GM21447 (cell line): ENCODE results near the gene FAM20C.
"Not testable (repeated sequence)": the region's sequence is repeated elsewhere in the genome, so short reads cannot be mapped to it uniquely, and the experiment has no call there.

Source experiments
- ATAC-seq: cut with Tn5 transposase; IDR thresholded peaks from one replicate; pipeline ENCODE4 v1.9.1; 2021; ENCODE audit not compliant: unreplicated experiment

The FAM20C gene

DNA sequence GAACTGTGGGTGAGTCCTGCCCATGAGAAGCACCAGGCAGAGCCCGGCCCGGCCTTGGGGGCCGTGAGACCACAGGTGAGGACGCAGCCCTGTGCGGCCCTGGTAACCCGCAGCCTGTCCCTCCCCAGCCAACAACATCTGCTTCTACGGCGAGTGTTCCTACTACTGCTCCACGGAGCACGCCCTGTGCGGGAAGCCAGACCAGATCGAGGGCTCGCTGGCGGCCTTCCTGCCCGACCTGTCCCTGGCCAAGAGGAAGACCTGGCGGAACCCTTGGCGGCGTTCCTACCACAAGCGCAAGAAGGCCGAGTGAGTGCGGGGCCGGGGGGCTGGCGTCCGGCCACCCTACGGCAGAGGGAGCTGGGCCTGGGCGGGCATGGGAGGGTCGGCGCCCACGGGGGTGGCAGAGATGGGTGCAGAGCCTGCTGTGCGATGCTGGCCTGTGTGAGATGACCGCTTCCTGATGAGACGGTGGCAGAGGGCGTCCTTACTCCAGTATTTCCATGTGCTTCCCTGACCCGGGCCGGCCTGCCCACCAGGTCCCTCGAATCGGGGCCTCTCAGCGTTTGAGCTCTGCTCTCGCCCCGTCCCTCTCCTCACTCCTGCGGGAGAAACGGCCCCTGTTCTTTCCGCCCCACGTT lies 63.5 kb downstream of the FAM20C start:
- no peak for ATAC-seq

DNA sequence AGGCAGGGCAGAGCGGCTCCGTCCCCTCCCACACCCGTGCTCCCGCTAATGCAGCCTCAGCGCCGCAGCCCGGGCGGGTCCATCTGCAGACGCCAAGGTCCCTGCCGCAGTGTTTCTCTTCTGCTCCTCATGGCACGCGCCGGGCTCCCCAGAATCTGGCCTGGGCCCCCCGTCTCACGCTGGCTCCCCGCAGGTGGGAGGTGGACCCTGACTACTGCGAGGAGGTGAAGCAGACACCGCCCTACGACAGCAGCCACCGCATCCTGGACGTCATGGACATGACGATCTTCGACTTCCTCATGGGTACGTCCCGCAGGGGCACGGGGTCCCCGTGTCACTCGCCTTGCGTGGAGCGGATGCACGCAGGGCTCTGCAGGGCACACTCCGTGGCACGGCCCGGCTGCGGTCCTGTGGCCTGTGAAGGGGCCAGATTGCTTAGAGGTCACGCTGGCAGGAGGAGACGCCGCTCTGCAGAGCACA lies 64.1 kb downstream of the FAM20C start:
- no peak for ATAC-seq

GRCh38 chr7:256981-257646 lies 64.7 kb downstream of the FAM20C start:
- ATAC-seq: no peak

DNA sequence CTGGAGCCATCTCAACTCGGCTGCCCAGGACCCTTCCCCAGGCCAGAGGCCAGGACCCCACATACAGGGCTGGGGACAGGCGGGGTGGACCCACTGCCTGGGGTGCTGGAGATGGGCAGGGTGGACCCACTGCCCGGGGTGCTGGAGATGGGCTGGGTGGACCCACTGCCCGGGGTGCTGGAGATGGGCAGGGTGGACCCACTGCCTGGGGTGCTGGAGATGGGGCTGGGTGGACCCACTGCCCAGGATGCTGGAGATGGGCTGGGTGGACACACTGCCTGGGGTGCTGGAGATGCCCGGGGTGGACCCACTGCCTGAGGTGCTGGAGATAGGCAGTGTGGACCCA lies 65.2 kb downstream of the FAM20C start:
- ATAC-seq: no peak

- ATAC-seq: no peak
These were observed 66.3 kb downstream of the FAM20C start for GRCh38 chr7:258476-259190.

- ATAC-seq: no peak
These were observed 66.8 kb downstream of the FAM20C start for GRCh38 chr7:259191-259505.

DNA sequence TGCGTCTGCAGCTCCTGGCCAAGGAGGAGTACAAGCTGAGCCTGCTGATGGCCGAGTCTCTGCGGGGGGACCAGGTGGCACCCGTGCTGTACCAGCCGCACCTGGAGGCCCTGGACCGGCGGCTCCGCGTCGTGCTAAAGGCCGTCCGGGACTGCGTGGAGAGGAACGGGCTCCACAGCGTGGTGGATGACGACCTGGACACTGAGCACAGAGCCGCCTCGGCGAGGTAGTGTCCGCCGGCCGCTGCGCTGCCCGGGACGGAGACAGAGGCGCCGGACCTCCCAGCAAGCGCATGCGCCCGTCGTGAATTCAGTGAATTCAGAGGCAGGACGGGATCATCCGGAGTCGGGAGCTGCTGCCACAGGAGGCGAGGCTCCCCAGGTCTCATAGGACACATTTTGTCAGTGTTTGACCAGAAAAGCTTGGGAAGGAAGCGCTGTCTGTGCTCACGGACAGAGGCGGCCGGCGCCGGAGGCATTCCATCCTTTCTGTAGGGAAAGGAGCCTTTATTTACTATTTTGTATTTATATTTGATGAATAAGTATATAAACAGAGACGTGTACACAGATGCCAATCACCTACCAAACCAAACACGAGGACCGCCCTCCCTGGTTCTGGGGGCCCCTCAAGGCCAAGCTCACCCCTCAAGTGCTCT lies 67.5 kb downstream of the FAM20C start:
- no peak for ATAC-seq

DNA sequence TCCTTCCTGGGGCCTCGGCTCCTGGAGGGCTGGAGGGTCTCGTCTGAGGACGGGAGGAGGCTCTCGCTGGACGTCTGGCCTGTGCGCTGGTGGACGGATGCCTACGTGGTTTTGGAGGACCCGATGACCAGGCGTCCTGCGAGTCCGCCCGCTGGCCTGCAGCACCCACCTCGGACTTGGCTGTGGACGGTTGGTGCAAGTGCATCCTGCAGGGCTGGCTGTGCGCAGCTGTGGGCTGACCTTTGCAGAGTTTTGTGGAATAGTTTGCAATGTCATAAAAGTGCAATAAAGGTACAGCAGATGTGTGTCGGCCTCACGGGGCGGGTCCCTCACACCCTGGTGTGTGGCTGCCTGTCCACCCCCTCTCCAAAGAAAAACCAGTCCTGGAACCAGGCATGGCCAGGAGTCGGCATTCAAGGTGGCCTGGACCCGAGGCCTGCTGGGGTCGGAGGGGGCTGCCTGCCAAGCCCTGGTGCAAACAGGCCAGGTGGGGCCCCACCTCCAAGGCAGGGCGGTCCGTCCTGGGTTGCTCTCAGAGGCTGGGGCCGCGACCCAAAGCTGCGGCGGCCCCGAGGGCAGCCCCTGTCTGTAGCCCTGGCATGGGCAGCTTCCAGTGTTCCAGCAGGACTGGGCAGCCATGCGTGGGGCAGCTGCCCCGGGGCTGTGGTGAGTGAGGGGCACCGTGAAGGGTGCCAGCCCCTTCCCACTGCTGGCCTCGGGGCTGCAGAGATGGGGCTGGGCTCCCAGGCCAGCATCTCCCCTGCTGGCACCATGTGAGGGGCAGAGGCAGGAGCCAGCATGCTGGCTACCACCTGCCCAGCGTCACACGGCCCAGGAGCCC lies 68.3 kb downstream of the FAM20C start:
- no peak for ATAC-seq

DNA sequence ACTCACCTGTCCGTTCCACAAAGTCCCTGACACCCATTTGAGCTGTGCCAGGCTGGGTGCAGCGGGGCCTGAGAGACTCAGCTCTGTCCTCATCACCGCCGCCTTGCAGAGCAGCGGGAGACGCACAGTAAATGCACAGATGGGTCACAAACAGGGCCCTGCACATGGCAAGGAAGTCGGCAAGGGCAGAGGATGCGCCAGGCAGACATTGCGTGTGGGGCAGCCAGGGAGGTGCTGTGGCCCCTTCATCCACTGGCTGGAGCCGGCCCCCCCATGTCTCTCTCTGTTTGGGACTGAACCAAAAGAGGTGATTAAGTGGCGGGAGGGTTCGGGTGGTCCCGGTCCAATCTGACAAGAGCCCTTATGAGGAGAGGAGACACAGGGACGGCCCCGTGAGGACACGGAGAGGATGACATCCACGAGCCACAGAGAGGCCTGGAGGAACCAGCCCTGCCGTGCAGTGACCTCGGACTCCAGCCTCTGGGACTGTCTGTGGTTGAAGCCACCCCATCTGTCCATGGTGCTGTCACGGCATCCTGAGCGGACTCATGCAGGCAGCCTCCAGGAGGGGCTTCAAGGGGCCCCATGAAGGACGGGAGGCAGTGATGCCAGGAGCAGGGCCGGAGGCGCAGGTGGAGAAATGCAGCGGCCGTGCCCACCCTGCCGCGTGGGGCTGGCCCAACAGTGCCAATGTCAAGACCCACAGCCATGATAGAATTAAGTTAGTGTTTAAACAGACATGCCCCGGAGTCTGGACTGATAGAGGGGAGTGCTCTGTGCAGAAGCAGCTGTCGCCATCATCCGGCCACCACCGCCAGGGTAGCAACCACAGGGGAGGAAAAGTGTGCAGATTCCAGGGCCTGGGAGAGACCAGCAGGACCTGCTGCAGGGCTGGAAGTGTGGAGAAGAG lies 69.2 kb downstream of the FAM20C start:
- no peak for ATAC-seq

DNA sequence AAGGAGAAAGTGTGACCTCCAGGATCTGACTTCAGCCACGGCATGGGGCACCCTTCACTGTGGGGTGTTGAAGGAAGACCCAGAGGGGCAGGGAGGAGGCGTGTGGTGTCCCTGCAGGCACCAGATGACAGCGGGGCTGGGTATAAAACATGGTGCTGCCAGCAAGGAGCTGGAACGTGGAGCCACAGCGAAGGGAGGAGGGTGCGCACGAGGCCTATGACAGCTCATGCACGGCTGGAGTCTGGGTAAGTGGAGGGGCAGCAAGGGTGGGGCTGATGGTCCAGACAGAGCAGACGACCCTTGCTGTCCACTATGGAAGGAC lies 69.8 kb downstream of the FAM20C start:
- no peak for ATAC-seq

DNA sequence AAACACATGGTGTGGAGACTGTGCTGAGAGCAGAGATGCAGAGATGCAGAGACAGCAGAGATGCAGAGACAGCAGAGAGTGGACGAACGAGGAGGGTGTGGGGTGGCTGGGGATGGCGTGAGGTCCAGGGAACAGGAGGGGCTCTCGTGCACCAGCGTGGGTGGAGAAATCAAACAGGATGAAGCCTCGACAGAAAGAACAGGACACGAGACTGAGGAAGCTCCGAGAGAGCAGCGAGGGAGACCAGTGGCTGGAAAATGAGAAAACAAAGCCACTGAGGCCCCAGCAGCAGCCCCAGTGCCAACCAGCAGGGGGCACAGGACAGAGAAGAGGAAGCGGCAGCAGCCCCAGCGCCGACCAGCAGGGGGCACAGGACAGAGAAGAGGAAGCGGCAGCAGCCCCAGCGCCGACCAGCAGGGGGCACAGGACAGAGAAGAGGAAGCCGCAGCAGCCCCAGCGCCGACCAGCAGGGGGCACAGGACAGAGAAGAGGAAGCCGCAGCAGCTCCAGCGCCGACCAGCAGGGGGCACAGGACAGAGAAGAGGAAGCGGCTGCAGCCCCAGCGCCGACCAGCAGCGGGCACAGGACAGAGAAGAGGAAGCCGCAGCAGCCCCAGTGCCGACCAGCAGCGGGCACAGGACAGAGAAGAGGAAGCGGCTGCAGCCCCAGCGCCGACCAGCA lies 70.4 kb downstream of the FAM20C start:
- not testable (repeated sequence) for ATAC-seq

GRCh38 chr7:263483-264351 lies 71.3 kb downstream of the FAM20C start:
- ATAC-seq: peak; percentile 48

- no peak for ATAC-seq
These were observed 72.3 kb downstream of the FAM20C start for GRCh38 chr7:264541-265191.

- no peak for ATAC-seq
These were observed 73.0 kb downstream of the FAM20C start for GRCh38 chr7:265192-265997.

- ATAC-seq: no peak
These were observed 73.9 kb downstream of the FAM20C start for GRCh38 chr7:265998-266850.
